Activated naive CD8-positive, alpha-beta T cell treated with anti-CD3 and anti-CD28 coated beads, Interleukin-2, amount 10 ng/mL, durations not matched to agents 7 days and 5 days (primary cell): ENCODE measurements around the gene NTSR1. TPM values are rescaled to one million over a fixed set of nuclear protein-coding genes. Genes with fewer than 3 reads are reported as not detected.

Experiments used
- ATAC-seq: fragments of 150-1000 bp; cut with Tn5 transposase; one replicate; pipeline ENCODE4 v1.10.0; 2021; ENCODE audit warnings: low read depth, moderate library complexity
- POLR2A ChIA-PET: fragments of 350-600 bp; sonication (Branson Sonifier 250); formaldehyde crosslinking; loops from one replicate; lab custom pipeline; 2021; ENCODE audit warnings: antibody characterized with exemption; lab: Charles Lee
- DNase-seq: peaks from one replicate; pipeline ENCODE4 v3.0.0; 2021
- H3K27ac Mint-ChIP-seq: one replicate; pipeline ENCODE4 v1.8.0; 2022; ENCODE audit warnings: mild to moderate bottlenecking, mixed read lengths
- H3K27me3 Mint-ChIP-seq: one replicate; pipeline ENCODE4 v1.8.0; 2022; ENCODE audit warnings: mild to moderate bottlenecking, moderate library complexity, mixed read lengths
- H3K36me3 Mint-ChIP-seq: one replicate; pipeline ENCODE4 v1.8.0; 2021; ENCODE audit warnings: mild to moderate bottlenecking, mixed read lengths
- H3K4me1 Mint-ChIP-seq: one replicate; pipeline ENCODE4 v1.8.0; 2021; ENCODE audit warnings: mixed read lengths
- H3K4me3 Mint-ChIP-seq: one replicate; pipeline ENCODE4 v1.8.0; 2022; ENCODE audit warnings: mild to moderate bottlenecking, moderate library complexity, mixed read lengths
- H3K9me3 Mint-ChIP-seq: one replicate; pipeline ENCODE4 v1.8.0; 2021; ENCODE audit warnings: mixed read lengths
- total RNA-seq, 2 experiments: library from RNA; stranded (reverse); gene quantifications; one replicate each; pipeline ENCODE4 v1.2.3, GENCODE V29; 2021

The NTSR1 gene
- total RNA-seq, 2 experiments from 2014 or later = 0.33 to 0.37 TPM

DNA sequence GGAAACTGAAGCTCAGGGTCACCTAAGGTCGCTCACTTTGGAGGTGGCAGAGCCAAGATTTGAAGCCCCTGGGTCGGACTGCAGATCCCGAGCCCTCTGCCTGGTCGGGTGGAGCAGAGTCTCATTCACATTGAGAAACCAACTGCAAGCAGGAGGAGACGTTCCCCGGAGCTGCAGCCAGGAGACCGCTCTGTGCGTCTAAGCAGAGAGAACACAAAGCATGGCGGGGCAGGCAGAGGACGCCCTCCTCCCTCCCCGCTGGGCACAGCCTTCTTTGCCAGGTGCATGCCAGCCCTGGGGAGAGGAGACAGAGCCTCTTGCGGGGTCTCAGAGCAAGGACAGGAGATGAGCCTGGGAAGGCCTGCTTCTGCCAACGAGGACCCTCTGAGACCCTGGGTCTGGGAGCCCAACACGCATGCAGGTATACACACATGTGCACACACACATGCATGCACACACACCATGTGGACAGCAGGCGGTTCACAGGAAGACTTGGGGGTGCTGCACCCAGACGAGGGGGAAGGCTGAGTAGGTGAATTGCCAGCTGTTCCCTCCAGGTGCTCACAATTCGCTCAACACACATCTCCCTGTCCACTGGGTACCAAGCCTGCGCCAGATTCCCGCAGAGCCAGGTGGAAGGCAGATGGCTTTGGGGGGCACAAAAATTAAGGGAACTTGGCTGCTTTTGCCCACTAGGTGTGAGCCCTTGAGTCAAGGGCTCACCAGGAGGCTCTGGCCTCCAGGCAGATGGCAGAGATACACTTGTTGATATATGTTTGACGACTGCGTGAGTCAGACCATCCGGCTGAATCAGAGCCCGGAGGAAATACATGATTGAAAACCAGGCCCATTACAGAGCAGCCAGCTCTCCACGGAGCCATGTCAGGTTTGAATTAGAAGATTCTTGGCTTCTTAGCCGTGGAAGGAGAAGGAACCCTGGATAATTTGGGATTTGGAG lies 5.5 kb upstream of the NTSR1 start:
- peaks cover 18% of the 10 kb centered on the region for H3K27me3 Mint-ChIP-seq
- DNase-seq = no peak
- H3K36me3 Mint-ChIP-seq = no peaks in the 10 kb centered on the region
- peaks cover 8% of the 10 kb centered on the region for H3K4me1 Mint-ChIP-seq
- H3K9me3 Mint-ChIP-seq = no peaks in the 10 kb centered on the region
- POLR2A ChIA-PET = interaction anchor here (1.5 kb wide), 1 partner anchor 64 kb away, joined by 4 read pairs; no protein-coding TSS in a partner anchor
- peak; percentile 62 for ATAC-seq
- H3K27ac Mint-ChIP-seq = peak overlapping the region; percentile 91
- H3K4me3 Mint-ChIP-seq = peak overlapping the region; percentile 66

DNA sequence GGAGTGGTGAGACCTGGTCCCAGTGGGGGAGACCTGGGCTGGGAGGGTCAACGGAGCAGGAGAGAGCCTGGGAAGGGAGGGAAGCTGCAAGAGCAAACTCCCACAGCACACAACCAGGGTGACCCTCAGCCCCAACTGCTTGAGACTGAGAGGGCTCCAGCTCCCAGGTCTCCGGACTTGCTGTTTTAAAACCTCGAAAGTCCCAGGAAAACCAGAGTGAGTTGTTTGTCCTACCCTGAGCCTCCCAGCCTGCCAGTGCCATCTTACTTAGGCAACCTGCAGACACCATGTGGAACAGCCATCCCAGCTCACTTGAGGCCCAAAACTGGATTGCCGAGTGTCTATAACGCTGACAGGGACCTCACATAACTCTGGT lies 4.8 kb upstream of the NTSR1 start:
- POLR2A ChIA-PET = interaction anchor here (1.5 kb wide), 1 partner anchor 64 kb away, joined by 4 read pairs; no protein-coding TSS in a partner anchor
- peak overlapping the region; percentile 66 for H3K4me3 Mint-ChIP-seq
- peaks cover 20% of the 10 kb centered on the region for H3K27me3 Mint-ChIP-seq
- no peaks in the 10 kb centered on the region for H3K36me3 Mint-ChIP-seq
- no peaks in the 10 kb centered on the region for H3K9me3 Mint-ChIP-seq
- peak overlapping the region; percentile 91 for H3K27ac Mint-ChIP-seq
- peaks cover 8% of the 10 kb centered on the region for H3K4me1 Mint-ChIP-seq
- DNase-seq (no peak), ATAC-seq (no peak)

DNA sequence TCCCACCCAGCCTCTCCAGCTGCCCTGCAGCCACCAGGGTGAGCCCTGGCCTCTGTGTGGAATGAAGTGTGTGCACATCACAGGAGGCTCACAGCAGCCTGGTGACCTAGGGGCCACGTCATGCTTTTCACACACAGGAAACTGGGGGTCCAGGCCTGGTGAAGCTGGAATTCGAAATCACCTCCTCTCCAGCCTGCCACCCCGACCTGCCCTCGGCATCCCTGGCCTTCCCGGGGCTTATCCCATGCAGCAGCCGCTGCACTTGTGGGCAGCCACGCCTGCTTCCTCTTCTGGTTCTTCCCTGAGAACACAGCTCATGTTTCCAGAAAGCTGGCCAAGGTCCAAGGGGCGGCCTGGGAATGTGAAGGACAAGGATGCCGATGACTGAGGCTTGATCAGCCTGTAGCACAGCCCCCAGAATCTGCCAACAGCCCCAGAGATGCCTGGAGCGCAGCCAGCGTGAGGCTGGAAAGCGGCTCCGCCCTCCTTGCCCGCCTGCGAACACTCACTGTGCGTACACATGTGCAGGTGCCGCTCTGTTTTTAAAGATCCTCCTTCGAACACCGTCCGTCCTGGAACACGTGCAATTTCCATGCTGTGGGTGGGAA lies 4.2 kb upstream of the NTSR1 start:
- peaks cover 8% of the 10 kb centered on the region for H3K4me1 Mint-ChIP-seq
- POLR2A ChIA-PET = interaction anchor here (1.5 kb wide), 1 partner anchor 63 kb away, joined by 4 read pairs; no protein-coding TSS in a partner anchor

DNA sequence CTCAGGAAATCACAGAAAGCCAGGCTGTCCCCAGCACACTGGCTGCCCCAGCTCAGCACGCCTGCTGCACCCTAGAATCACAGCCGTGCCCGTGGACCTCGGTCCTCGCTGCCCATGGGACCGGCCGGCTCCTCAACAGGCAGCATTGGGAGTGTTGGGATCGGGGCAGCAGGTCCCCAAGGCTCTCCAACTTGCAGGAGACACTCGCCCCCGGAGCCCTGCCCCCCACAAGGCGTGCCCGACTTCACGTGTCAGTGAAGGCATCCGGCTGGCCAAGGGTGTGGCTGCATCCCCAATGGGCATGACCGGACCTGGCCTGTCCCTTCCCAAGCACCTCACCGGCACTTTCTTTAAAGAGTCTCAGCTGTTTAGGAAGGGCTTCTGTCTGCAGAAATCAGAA lies 3.0 kb upstream of the NTSR1 start:
- no peaks in the 10 kb centered on the region for H3K36me3 Mint-ChIP-seq
- no peak overlapping the region for H3K27ac Mint-ChIP-seq
- DNase-seq (no peak), ATAC-seq (no peak)
- POLR2A ChIA-PET = no interaction called here
- peaks cover 32% of the 10 kb centered on the region for H3K27me3 Mint-ChIP-seq
- H3K9me3 Mint-ChIP-seq = no peaks in the 10 kb centered on the region
- H3K4me1 Mint-ChIP-seq = peaks cover 8% of the 10 kb centered on the region
- H3K4me3 Mint-ChIP-seq = no peak overlapping the region

More for the DNA sequence above, 4.2 kb upstream of the NTSR1 start:
- no peak for ATAC-seq
- Mint-ChIP-seq H3K4me3 (no peak overlapping the region), H3K36me3 (no peaks in the 10 kb centered on the region), H3K27me3 (peaks cover 21% of the 10 kb centered on the region), H3K9me3 (no peaks in the 10 kb centered on the region), H3K27ac (peak overlapping the region; percentile 43)
- no peak for DNase-seq

DNA sequence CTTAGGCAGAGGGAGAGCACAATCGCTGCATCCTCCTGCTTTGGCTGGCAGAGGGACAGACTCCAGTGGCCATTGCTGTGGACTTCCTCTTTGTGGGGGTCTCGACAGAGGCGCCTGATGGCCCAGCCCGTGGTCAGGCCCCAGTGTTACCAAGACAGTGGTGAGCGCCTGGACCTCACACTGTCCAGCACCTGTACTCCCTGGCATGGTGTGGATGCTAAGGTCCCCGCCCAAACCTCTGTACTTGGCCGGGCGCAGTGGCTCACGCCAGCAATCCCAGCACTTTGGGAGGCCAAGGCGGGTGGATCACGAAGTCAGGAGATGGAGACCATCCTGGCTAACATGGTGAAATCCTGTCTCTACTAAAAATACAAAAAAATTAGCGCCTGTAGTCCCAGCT lies 2.3 kb upstream of the NTSR1 start:
- Mint-ChIP-seq H3K4me3 (no peak overlapping the region), H3K9me3 (no peaks in the 10 kb centered on the region), H3K4me1 (peaks cover 8% of the 10 kb centered on the region), H3K27me3 (peaks cover 35% of the 10 kb centered on the region), H3K36me3 (no peaks in the 10 kb centered on the region), H3K27ac (no peak overlapping the region)
- POLR2A ChIA-PET = no interaction called here
- ATAC-seq (no peak), DNase-seq (no peak)

DNA sequence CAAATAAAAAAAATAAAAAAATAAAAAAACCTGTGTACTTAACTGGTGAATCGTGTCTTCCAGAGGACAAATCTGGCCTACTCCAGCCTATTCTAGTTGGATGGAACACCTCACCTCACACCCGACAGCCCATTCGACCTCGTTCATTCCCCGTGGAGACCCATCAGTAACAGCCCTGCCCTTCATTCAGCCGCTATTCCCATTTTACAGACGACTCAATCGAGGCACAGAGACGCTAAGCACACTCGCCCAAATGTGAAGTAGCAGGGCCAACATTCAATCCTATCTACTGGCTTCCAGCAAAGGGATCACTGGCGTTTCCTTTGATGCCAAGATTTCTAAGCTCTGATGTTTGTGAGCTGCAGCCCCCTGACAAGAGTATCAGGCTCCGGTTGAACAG lies 1.8 kb upstream of the NTSR1 start:
- Mint-ChIP-seq H3K27ac (no peak overlapping the region), H3K9me3 (no peaks in the 10 kb centered on the region), H3K36me3 (no peaks in the 10 kb centered on the region), H3K4me1 (peaks cover 6% of the 10 kb centered on the region), H3K27me3 (peaks cover 38% of the 10 kb centered on the region), H3K4me3 (no peak overlapping the region)
- DNase-seq (no peak), ATAC-seq (no peak)
- POLR2A ChIA-PET = no interaction called here

DNA sequence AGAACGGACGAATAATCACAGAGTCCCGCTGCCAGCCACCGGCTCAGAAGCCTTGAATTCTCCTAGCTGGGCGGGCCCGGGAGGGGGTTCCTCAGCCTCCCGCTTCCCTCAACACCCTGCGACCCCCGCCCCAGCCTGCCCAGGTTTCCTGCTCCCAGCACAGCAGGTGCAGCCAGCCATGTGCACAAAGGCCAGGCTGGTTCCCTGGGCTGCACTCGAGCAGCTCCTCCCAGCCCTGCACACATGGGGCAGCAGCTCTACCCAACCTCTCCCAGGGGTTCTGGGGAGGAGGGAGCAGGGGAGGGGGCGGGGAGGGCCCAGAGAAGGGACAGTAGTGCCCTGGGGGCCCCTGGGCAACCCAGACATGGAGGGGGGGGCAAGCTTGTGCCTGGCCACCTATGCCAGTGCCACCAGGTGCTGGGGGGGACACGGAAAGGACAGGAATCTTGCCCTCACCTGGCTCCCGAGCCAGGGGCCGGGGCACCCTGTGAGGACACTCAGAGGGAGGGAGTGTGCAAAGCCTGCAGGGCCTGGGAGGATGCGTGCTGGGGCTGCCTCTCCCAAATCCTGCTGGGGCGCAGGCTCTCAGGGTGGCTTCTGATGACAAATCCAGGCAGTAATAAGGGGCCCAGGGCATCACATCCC lies 1.2 kb upstream of the NTSR1 start:
- Mint-ChIP-seq H3K27ac (no peak overlapping the region), H3K36me3 (no peaks in the 10 kb centered on the region), H3K27me3 (peaks cover 38% of the 10 kb centered on the region), H3K4me3 (no peak overlapping the region), H3K9me3 (no peaks in the 10 kb centered on the region), H3K4me1 (peaks cover 6% of the 10 kb centered on the region)
- POLR2A ChIA-PET = interaction anchor here (0.6 to 0.8 kb wide), 2 partner anchors 9 to 33 kb away, joined by 4 read pairs; no protein-coding TSS in a partner anchor
- ATAC-seq = no peak
- DNase-seq = no peak

DNA sequence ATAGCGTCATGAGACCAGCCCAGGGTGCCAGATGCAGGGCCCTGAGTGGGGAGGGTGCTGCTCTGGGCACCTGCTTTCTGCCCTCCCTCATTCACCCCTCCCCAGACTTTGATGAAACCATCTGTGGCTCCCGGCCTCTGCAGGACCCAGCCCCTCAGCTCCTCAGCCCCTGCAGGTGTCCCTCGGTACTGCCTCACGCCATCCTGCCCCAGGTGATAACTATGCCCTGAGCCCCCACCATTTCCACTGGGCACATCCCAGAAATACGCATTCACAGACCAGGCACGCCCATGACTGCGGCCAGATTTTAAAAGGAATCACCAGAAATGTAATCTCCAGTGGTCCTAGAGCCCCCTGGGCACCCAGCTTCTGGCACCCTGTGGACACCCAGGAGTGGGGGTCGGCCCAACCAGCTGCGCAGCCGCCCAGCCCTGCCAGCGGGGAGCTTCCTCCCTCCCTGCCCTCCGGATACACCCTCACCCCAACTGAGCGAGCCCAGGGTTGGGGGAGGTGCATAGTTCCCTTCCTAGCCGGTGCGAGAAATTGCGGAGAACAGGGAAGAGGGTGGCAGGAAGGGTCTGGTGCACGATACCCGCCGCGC lies 615 bp upstream of the NTSR1 start:
- Mint-ChIP-seq H3K27ac (no peak overlapping the region), H3K36me3 (no peaks in the 10 kb centered on the region), H3K4me3 (no peak overlapping the region), H3K9me3 (no peaks in the 10 kb centered on the region), H3K4me1 (peaks cover 6% of the 10 kb centered on the region), H3K27me3 (peaks cover 38% of the 10 kb centered on the region)
- POLR2A ChIA-PET = interaction anchor here (0.6 to 0.8 kb wide), 2 partner anchors 9 to 32 kb away, joined by 4 read pairs; no protein-coding TSS in a partner anchor
- ATAC-seq = no peak
- no peak for DNase-seq

DNA sequence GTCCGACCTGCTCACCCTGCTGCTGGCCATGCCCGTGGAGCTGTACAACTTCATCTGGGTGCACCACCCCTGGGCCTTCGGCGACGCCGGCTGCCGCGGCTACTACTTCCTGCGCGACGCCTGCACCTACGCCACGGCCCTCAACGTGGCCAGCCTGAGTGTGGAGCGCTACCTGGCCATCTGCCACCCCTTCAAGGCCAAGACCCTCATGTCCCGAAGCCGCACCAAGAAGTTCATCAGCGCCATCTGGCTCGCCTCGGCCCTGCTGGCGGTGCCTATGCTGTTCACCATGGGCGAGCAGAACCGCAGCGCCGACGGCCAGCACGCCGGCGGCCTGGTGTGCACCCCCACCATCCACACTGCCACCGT lies 885 bp downstream of the NTSR1 start:
- H3K36me3 Mint-ChIP-seq = no peaks in the 10 kb centered on the region
- peaks cover 44% of the 10 kb centered on the region for H3K27me3 Mint-ChIP-seq
- ATAC-seq = no peak
- no peak for DNase-seq
- peaks cover 3% of the 10 kb centered on the region for H3K4me1 Mint-ChIP-seq
- no peak overlapping the region for H3K27ac Mint-ChIP-seq
- H3K4me3 Mint-ChIP-seq = no peak overlapping the region
- no peaks in the 10 kb centered on the region for H3K9me3 Mint-ChIP-seq
- POLR2A ChIA-PET = no interaction called here

DNA sequence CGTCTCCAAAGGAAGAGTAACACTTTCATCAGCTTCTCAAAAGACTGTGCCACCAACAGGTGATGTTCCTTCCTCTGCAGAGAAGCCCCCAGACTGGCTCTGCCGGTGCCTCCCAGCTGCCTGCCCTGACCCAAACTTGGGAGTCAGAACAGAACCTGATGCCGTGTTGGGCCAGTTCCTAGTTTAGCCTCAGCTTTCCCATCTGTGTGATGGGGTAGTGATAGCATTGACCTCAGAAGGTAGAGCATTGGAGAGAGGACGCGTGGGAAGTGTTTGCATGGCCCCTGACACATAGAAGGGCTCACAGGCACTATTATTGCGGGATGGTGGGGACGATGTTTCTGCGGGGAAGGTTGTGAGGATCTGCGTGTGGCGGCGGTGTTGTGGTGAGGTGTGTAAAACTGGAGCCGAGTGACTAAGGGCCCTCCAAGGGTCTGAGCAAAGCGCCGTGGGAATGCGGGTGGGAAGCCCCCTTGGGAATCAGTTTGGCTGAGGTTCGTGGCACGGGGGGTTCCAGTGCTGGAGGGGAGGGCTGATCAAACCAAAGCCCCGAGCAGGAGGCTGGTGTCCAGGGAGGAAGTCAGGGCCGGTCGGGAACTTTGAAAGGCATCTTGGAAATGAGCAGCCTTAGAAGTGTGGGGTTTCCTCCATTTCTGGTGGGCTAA lies 1.7 kb downstream of the NTSR1 start:
- no peak overlapping the region for H3K4me3 Mint-ChIP-seq
- DNase-seq (no peak), ATAC-seq (no peak)
- no peak overlapping the region for H3K27ac Mint-ChIP-seq
- no peaks in the 10 kb centered on the region for H3K9me3 Mint-ChIP-seq
- no peaks in the 10 kb centered on the region for H3K36me3 Mint-ChIP-seq
- H3K4me1 Mint-ChIP-seq = no peaks in the 10 kb centered on the region
- H3K27me3 Mint-ChIP-seq = peaks cover 44% of the 10 kb centered on the region
- POLR2A ChIA-PET = no interaction called here

DNA sequence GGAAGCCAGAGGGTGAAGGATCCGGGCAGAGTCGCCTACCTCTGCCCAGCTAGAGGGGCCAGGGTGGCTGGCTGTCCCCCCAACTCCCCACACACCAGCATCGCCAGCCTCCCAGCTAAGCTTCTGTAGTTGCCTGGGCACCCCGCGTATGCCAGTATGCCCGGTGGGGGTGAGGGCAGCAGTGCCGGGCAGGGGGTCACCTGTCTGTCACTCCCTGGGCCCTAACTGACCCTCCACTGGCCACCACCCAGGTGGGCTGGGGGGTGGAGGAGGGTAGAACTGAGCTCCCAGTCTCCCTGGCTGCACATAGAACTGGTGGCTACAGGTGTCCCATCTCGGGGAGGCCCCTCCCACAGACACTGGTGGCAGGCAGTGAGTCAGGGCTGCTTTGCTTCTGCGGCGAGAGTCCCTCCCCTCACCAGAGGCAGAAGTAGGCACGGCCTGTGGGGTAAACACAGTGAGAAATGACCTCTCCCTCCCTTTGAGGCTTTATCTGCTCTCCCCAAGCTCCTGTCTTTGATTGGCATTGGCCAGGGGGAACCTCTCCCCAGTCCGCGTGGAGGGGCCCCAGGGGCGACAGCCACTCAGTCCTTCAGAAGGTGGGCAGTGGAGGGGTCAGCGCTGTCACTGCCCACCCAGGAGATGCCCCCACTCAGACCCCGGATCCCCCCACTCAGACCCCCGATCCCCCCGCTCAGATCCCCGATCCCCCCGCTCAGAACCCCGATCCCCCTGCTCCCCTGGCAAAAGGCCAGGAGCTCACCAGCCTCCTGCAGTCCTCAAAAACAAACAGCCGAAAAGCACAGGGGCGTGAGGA lies 2.5 kb downstream of the NTSR1 start:
- Mint-ChIP-seq H3K9me3 (no peaks in the 10 kb centered on the region), H3K36me3 (no peaks in the 10 kb centered on the region), H3K4me1 (peaks cover 5% of the 10 kb centered on the region), H3K4me3 (no peak overlapping the region), H3K27me3 (peaks cover 44% of the 10 kb centered on the region), H3K27ac (no peak overlapping the region)
- ATAC-seq (no peak), DNase-seq (no peak)
- POLR2A ChIA-PET = no interaction called here

DNA sequence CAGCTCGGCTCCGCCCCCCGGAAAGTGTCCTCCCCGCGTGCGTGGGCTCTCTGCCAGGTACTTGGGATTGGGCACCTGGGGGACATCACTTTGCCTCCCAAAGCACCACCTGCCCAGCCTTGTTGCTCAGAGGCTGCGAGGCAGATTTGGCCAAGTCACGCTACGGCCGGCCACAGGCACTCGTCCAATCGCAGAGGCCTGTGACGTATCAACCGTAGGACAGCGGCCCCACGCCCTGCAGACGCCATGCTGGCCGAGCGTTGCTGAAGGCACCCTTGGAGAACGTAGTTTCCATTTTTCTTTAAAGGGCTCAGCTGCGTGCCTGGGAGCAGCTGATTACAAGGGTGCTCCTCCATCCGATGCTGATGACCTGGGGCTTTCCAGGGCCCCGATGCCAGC lies 3.1 kb downstream of the NTSR1 start:
- DNase-seq (no peak), ATAC-seq (no peak)
- Mint-ChIP-seq H3K36me3 (no peaks in the 10 kb centered on the region), H3K27ac (no peak overlapping the region), H3K9me3 (no peaks in the 10 kb centered on the region), H3K27me3 (peaks cover 41% of the 10 kb centered on the region), H3K4me3 (no peak overlapping the region), H3K4me1 (peaks cover 10% of the 10 kb centered on the region)
- POLR2A ChIA-PET = no interaction called here
